GM12878 (cell line): ENCODE results near the gene WRAP73. TPM values are rescaled to one million over a fixed set of nuclear protein-coding genes. Genes with fewer than 3 reads are reported as not detected.

Experiments
- ATAC-seq: fragments of 200-7000 bp; cut with Tn5 transposase; 3 replicates; pipeline ENCODE4 v1.9.1; 2020; ENCODE audit warnings: mild to moderate bottlenecking, moderate library complexity
- BruUV-seq: library from RNA; stranded (reverse); fragments of 400-500 nt; replicated peaks from 2 replicates; lab custom pipeline; 2021; lab: Mats Ljungman, UMichigan
- CTCF ChIA-PET: fragments of 300-600 bp; sonication (Branson Sonifier 250); formaldehyde crosslinking; extraction: SDS; loops from one replicate; lab custom pipeline; 2021; ENCODE audit warnings: inconsistent platforms; lab: Yijun Ruan, JAX
- POLR2A ChIA-PET: fragments of 350-600 bp; formaldehyde crosslinking; extraction: SDS; loops from one replicate; lab custom pipeline; 2021; ENCODE audit warnings: inconsistent platforms; lab: Charles Lee
- RAD21 ChIA-PET: fragments of 300-600 bp; sonication (Branson Sonifier 250); formaldehyde crosslinking; loops from one replicate; lab custom pipeline; 2023; ENCODE audit warnings: antibody characterized with exemption; ENCODE audit not compliant: unreplicated experiment; lab: Charles Lee
- SMC1A ChIA-PET: fragments of 300-600 bp; sonication (Branson Sonifier 250); formaldehyde crosslinking; loops from one replicate; lab custom pipeline; 2023; ENCODE audit not compliant: unreplicated experiment, uncharacterized antibody; lab: Charles Lee
- DNase-seq: peaks from one replicate; pipeline ENCODE4 v3.0.0-alpha.2; 2011; ENCODE audit warnings: low read depth, low spot score
- FAIRE-seq: peaks from 3 replicates; lab custom pipeline; 2011; peaks lifted over from hg19 to GRCh38; lab: Jason Lieb, UNC
- H2AFZ ChIP-seq: 2 replicates; pipeline ENCODE4 v1.6.0; 2011; ENCODE audit warnings: low read depth, low read length, control low read depth; ENCODE audit not compliant: control insufficient read depth
- H3K27ac ChIP-seq: 2 replicates; pipeline ENCODE4 v1.5.1; 2011; ENCODE audit warnings: control low read depth; ENCODE audit not compliant: control insufficient read depth, insufficient read depth
- H3K27me3 ChIP-seq, 2 experiments: replicated peaks in 1 of 2; 2 replicates each; pipeline versions ENCODE4 v1.6.0 to v1.6.1; 2011; ENCODE audit warnings: low read length in 1 of 2; ENCODE audit not compliant: control insufficient read depth in 2 of 2, insufficient read depth in 2 of 2
- H3K36me3 ChIP-seq, 2 experiments: 2 replicates each; pipeline ENCODE4 v1.5.1; 2011; ENCODE audit warnings: low read length in 1 of 2; ENCODE audit not compliant: control insufficient read depth in 2 of 2, insufficient read depth in 2 of 2
- H3K4me1 ChIP-seq: 2 replicates; pipeline ENCODE4 v1.6.1; 2011; ENCODE audit warnings: mild to moderate bottlenecking, low read length, moderate library complexity, mixed read lengths; ENCODE audit not compliant: control insufficient read depth, insufficient read depth
- H3K4me2 ChIP-seq: 2 replicates; pipeline ENCODE4 v1.6.0; 2011; ENCODE audit warnings: control low read depth; ENCODE audit not compliant: control insufficient read depth, insufficient read depth
- H3K4me3 ChIP-seq: fragments of 200-600 bp; sonication (generic); 2 replicates; pipeline ENCODE4 v1.5.1; 2016
- H3K79me2 ChIP-seq: 2 replicates; pipeline ENCODE4 v1.6.0; 2011; ENCODE audit warnings: low read length; ENCODE audit not compliant: control insufficient read depth, insufficient read depth
- H3K9ac ChIP-seq: 2 replicates; pipeline ENCODE4 v1.8.0; 2011; ENCODE audit warnings: low read length, control low read depth, mixed read lengths; ENCODE audit not compliant: control insufficient read depth, insufficient read depth
- H3K9me3 ChIP-seq: replicated peaks from 3 replicates; pipeline ENCODE4 v1.5.1; 2011; ENCODE audit warnings: mild to moderate bottlenecking, low read length; ENCODE audit not compliant: control insufficient read depth, insufficient read depth
- H4K20me1 ChIP-seq: 2 replicates; pipeline ENCODE4 v1.6.0; 2011; ENCODE audit not compliant: control insufficient read depth, insufficient read depth
- ATF7 ChIP-seq: fragments of 450-650 bp; IDR thresholded peaks from 2 replicates; pipeline ENCODE4 v1.6.1; 2016; ENCODE audit warnings: low read depth, mild to moderate bottlenecking
- BCL11A ChIP-seq: IDR thresholded peaks from 2 replicates; pipeline ENCODE4 v1.6.1; 2011; ENCODE audit warnings: low read depth, low read length
- NFXL1 ChIP-seq: fragments of 450-650 bp; IDR thresholded peaks from 2 replicates; pipeline ENCODE4 v1.6.1; 2017; ENCODE audit warnings: antibody characterized with exemption, mild to moderate bottlenecking, borderline replicate concordance
- POLR2A ChIP-seq: IDR thresholded peaks from 2 replicates; pipeline ENCODE4 v1.6.1; 2011; ENCODE audit warnings: low read depth, mild to moderate bottlenecking, low read length
- RAD21 ChIP-seq: IDR thresholded peaks from 2 replicates; pipeline ENCODE4 v1.6.1; 2011; ENCODE audit warnings: mild to moderate bottlenecking, low read depth, low read length, moderate library complexity; ENCODE audit not compliant: insufficient read depth
- RCOR1 ChIP-seq: conservative IDR thresholded peaks from 2 replicates; pipeline ENCODE4 v1.6.1; 2012; ENCODE audit warnings: low read depth, low read length, improper control_type of control experiment
- RELA ChIP-seq: fragments of 450-650 bp; IDR thresholded peaks from 2 replicates; pipeline ENCODE4 v1.8.0; 2014; ENCODE audit warnings: borderline replicate concordance; ENCODE audit not compliant: partially characterized antibody
- SMARCA5 ChIP-seq: fragments of 450-650 bp; IDR thresholded peaks from 2 replicates; pipeline ENCODE4 v1.6.1; 2017; ENCODE audit warnings: mild to moderate bottlenecking
- TAF1 ChIP-seq: IDR thresholded peaks from 2 replicates; pipeline ENCODE4 v1.6.1; 2011; ENCODE audit warnings: mild to moderate bottlenecking, low read depth, low read length, borderline replicate concordance
- WGBS: methylation state at CpG from one replicate; pipeline ENCODE4 v1.1.6; 2016; ENCODE audit warnings: low lambda C conversion rate; ENCODE audit not compliant: insufficient replicate concordance, insufficient coverage; ENCODE audit errors: missing lambda C conversion rate; 5-methylcytosine and 5-hydroxymethylcytosine counted together
- in situ Hi-C: fragments of 300-500 bp; cut with MboI; formaldehyde crosslinking; loops from 9 replicates; pipeline ENCODE4 v1.14.3; 2018; ENCODE audit warnings: mixed read lengths
- intact Hi-C: fragments of 100-400 bp; cut with micrococcal nuclease; formaldehyde crosslinking; loops from one replicate; pipeline ENCODE4 v1.14.2; 2022; ENCODE audit not compliant: unreplicated experiment
- polyA plus RNA-seq, 11 experiments: library from polyadenylated mRNA; depleted of rRNA in 4 of 11; unstranded in 6 of 11; stranded (reverse) in 5 of 11; fragments of >200 nt; fragmentation: Nextera tagmentation in 4 of 11; fragmentation: Illumina TruSeq in 1 of 11; extraction: Ambion mirVana in 4 of 11; extraction: Trizol in 1 of 11; gene quantifications; 1 replicate in 1 of 11; 2 replicates in 10 of 11; pipeline versions ENCODE4 v1.2.1 to v1.2.3, GENCODE V29; 2011 to 2016; ENCODE audit warnings: inconsistent platforms in 2 of 11, missing spikeins in 2 of 11, low read depth in 1 of 11
- total RNA-seq, 4 experiments: library from RNA; depleted of rRNA in 3 of 4; stranded (reverse); fragments of >200 nt in 3 of 4; fragmentation: Illumina TruSeq in 1 of 4; extraction: Trizol in 1 of 4; gene quantifications; 2 replicates each; pipeline versions ENCODE4 v1.2.1 to v1.2.3, GENCODE V29; 2013 to 2021
- TF ChIP-seq, protein P1 (sequence below): fragments of 450-650 bp; formaldehyde crosslinking; IDR thresholded peaks from 2 replicates; pipeline ENCODE4 v1.5.0; 2022; ENCODE audit warnings: mild to moderate bottlenecking, missing genetic modification characterization
- TF ChIP-seq, protein P2 (sequence below), 3 experiments: IDR thresholded peaks in 2 of 3; conservative IDR thresholded peaks in 1 of 3; 2 replicates each; pipeline ENCODE4 v1.5.1; 2011; ENCODE audit warnings: low read depth in 3 of 3, low read length in 3 of 3, mild to moderate bottlenecking in 3 of 3, control low read depth in 2 of 3, moderate library complexity in 2 of 3, inconsistent platforms in 1 of 3, mixed read lengths in 1 of 3; ENCODE audit not compliant: control insufficient read depth in 2 of 3, insufficient read depth in 1 of 3; ENCODE audit errors: extremely low read depth in 1 of 3
- TF ChIP-seq, protein P3 (sequence below): fragments of 450-650 bp; IDR thresholded peaks from 2 replicates; pipeline ENCODE4 v1.6.1; 2016; ENCODE audit warnings: mild to moderate bottlenecking, moderate library complexity, borderline replicate concordance

WRAP73 gene
- total and polyA plus RNA-seq, 10 of the 15 experiments (the other 5 are each of a cell fraction or from before 2014, with no cell fraction given), result 3.2 to 65.8 (median 48.0) TPM

DNA sequence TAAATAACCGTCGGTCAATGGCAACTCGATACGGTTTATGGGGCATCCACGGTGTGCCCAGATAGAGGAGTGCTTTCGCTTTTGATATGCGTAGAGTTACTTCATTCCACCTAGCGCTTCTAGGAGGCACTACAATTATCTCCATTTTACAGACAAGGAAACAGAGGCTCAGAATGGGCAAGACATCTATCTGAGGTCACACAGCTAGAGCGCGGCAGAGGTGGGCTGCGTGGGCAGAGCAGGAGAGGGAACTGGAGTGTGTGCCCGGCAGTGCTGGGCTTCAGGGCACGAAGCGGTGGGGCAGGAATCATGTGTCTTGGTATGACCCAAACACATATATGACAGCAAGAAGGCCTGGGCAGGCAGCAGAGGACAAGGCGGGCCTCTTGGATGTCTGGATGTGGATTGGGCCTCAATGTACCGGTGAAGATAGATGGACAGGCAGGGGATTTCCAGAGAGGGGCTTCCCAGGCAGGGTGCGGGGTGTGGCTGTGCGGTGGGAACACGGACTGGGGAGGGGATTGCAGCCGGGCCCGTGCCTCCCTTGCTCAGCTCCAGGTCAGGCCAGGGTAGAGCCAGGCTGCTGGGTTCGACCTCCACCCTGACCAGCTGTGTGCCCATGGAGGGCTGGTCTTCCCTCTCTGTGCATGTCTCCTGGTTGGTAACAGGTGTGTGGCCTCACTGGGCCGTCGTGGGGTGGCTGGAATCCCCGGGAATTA is 23.6 kb upstream of the WRAP73 start:
- peaks cover 76% of the 10 kb centered on the region for H3K79me2 ChIP-seq
- no peaks in the 10 kb centered on the region for H3K9me3 ChIP-seq
- H3K9ac ChIP-seq, result peak overlapping the region; percentile 73
- ChIA-PET POLR2A (interaction anchor here (0.8 to 4.0 kb wide), 7 partner anchors 9 to 24 kb away, joined by 3 to 65 read pairs (median 4); partner anchors contain the start of genes TP73 and WRAP73), CTCF (interaction anchor here (0.6 to 2.2 kb wide), 6 partner anchors 9 to 53 kb away, joined by 3 to 15 read pairs (median 4); no protein-coding TSS in a partner anchor), SMC1A (interaction anchor here (0.8 to 3.8 kb wide), 5 partner anchors 9 to 47 kb away, joined by 3 to 65 read pairs (median 5); partner anchors contain the start of gene TP73), RAD21 (interaction anchor here (1.1 to 5.4 kb wide), 5 partner anchors 9 to 131 kb away, joined by 3 to 42 read pairs (median 8); partner anchors contain the start of gene TP73)
- BruUV-seq, result no TSS peak
- FAIRE-seq (no peak), DNase-seq (peak; percentile 68), ATAC-seq (peak; percentile 56)
- no peaks in the 10 kb centered on the region for H3K27me3 ChIP-seq
- H3K4me3 ChIP-seq, result peak overlapping the region; percentile 67
- in situ Hi-C loops, result no loop called here
- peak overlapping the region; percentile 85 for H3K4me2 ChIP-seq
- H3K27ac ChIP-seq, result peak overlapping the region; percentile 93
- H2AFZ ChIP-seq, result peak overlapping the region; percentile 40; the same call in 1 of the 2 replicates
- WGBS, result 1% methylated on average over 25 of the region's 25 CpGs
- H3K4me1 ChIP-seq, result peaks cover 82% of the 10 kb centered on the region
- H4K20me1 ChIP-seq, result no peaks in the 10 kb centered on the region
- intact Hi-C loops, result no loop called here
- H3K36me3 ChIP-seq, result peaks cover 0 to 12% of the 10 kb centered on the region in 2 experiments; a peak in 2 of 4 replicates
- TF ChIP-seq POLR2A, result peak; percentile 54
- peak; percentile 21; the same call in 1 of the 2 replicates for TF ChIP-seq RAD21
- TF ChIP-seq RCOR1, result 0 out of 2 replicates have a peak, but pooled peaks have one; percentile 60
- TF ChIP-seq, protein P1, sequence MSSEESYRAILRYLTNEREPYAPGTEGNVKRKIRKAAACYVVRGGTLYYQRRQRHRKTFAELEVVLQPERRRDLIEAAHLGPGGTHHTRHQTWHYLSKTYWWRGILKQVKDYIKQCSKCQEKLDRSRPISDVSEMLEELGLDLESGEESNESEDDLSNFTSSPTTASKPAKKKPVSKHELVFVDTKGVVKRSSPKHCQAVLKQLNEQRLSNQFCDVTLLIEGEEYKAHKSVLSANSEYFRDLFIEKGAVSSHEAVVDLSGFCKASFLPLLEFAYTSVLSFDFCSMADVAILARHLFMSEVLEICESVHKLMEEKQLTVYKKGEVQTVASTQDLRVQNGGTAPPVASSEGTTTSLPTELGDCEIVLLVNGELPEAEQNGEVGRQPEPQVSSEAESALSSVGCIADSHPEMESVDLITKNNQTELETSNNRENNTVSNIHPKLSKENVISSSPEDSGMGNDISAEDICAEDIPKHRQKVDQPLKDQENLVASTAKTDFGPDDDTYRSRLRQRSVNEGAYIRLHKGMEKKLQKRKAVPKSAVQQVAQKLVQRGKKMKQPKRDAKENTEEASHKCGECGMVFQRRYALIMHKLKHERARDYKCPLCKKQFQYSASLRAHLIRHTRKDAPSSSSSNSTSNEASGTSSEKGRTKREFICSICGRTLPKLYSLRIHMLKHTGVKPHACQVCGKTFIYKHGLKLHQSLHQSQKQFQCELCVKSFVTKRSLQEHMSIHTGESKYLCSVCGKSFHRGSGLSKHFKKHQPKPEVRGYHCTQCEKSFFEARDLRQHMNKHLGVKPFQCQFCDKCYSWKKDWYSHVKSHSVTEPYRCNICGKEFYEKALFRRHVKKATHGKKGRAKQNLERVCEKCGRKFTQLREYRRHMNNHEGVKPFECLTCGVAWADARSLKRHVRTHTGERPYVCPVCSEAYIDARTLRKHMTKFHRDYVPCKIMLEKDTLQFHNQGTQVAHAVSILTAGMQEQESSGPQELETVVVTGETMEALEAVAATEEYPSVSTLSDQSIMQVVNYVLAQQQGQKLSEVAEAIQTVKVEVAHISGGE (CRISPR knock-in tag), result no peak
- TF ChIP-seq, protein P2, sequence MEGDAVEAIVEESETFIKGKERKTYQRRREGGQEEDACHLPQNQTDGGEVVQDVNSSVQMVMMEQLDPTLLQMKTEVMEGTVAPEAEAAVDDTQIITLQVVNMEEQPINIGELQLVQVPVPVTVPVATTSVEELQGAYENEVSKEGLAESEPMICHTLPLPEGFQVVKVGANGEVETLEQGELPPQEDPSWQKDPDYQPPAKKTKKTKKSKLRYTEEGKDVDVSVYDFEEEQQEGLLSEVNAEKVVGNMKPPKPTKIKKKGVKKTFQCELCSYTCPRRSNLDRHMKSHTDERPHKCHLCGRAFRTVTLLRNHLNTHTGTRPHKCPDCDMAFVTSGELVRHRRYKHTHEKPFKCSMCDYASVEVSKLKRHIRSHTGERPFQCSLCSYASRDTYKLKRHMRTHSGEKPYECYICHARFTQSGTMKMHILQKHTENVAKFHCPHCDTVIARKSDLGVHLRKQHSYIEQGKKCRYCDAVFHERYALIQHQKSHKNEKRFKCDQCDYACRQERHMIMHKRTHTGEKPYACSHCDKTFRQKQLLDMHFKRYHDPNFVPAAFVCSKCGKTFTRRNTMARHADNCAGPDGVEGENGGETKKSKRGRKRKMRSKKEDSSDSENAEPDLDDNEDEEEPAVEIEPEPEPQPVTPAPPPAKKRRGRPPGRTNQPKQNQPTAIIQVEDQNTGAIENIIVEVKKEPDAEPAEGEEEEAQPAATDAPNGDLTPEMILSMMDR (IDR thresholded peaks at IDR 0.05 in 2 of 3, conservative IDR thresholded peaks at IDR 0.05 in 1 of 3; ENCODE audit: control insufficient read depth in 2 of 3, extremely low read depth in 1 of 3, insufficient read depth in 1 of 3, low read depth in 3 of 3, low read length in 3 of 3), result peak; percentile 28 to 57 (median 29); a peak in 5 of 6 replicates
- TF ChIP-seq, protein P3, sequence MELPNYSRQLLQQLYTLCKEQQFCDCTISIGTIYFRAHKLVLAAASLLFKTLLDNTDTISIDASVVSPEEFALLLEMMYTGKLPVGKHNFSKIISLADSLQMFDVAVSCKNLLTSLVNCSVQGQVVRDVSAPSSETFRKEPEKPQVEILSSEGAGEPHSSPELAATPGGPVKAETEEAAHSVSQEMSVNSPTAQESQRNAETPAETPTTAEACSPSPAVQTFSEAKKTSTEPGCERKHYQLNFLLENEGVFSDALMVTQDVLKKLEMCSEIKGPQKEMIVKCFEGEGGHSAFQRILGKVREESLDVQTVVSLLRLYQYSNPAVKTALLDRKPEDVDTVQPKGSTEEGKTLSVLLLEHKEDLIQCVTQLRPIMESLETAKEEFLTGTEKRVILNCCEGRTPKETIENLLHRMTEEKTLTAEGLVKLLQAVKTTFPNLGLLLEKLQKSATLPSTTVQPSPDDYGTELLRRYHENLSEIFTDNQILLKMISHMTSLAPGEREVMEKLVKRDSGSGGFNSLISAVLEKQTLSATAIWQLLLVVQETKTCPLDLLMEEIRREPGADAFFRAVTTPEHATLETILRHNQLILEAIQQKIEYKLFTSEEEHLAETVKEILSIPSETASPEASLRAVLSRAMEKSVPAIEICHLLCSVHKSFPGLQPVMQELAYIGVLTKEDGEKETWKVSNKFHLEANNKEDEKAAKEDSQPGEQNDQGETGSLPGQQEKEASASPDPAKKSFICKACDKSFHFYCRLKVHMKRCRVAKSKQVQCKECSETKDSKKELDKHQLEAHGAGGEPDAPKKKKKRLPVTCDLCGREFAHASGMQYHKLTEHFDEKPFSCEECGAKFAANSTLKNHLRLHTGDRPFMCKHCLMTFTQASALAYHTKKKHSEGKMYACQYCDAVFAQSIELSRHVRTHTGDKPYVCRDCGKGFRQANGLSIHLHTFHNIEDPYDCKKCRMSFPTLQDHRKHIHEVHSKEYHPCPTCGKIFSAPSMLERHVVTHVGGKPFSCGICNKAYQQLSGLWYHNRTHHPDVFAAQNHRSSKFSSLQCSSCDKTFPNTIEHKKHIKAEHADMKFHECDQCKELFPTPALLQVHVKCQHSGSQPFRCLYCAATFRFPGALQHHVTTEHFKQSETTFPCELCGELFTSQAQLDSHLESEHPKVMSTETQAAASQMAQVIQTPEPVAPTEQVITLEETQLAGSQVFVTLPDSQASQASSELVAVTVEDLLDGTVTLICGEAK, result 0 out of 2 replicates have a peak, but pooled peaks have one; percentile 11
- 0 out of 2 replicates have a peak, but pooled peaks have one; percentile 37 for TF ChIP-seq TAF1
- TF ChIP-seq SMARCA5, result peak; percentile 100
- TF ChIP-seq NFXL1, result peak; percentile 91
- peak; percentile 97 for TF ChIP-seq RELA
- peak; percentile 25; the same call in 1 of the 2 replicates for TF ChIP-seq ATF7
- no peak; the same call in none of the 2 replicates for TF ChIP-seq BCL11A
